GM19328 (cell line): ENCODE data around the gene DACH1.

Experiments used
- ATAC-seq: cut with Tn5 transposase; IDR thresholded peaks from one replicate; pipeline ENCODE4 v1.9.1; 2021; ENCODE audit warnings: mild to moderate bottlenecking, moderate library complexity; ENCODE audit not compliant: unreplicated experiment

Gene DACH1

GRCh38 chr13:71830736-71831135, 36.3 kb downstream of the DACH1 start:
- no peak for ATAC-seq

GRCh38 chr13:71830323-71830722, 36.7 kb downstream of the DACH1 start:
- no peak for ATAC-seq

GRCh38 chr13:71829547-71829946, 37.5 kb downstream of the DACH1 start:
- no peak for ATAC-seq

GRCh38 chr13:71828564-71828963, 38.4 kb downstream of the DACH1 start:
- ATAC-seq = no peak

GRCh38 chr13:71828117-71828516, 38.9 kb downstream of the DACH1 start:
- no peak for ATAC-seq

GRCh38 chr13:71827241-71827640, 39.8 kb downstream of the DACH1 start:
- no peak for ATAC-seq

- ATAC-seq = no peak
Measured at GRCh38 chr13:71820699-71821098, 46.3 kb downstream of the DACH1 start.

GRCh38 chr13:71817335-71817734, 49.7 kb downstream of the DACH1 start:
- no peak for ATAC-seq

GRCh38 chr13:71814806-71815360, 52.1 kb downstream of the DACH1 start:
- ATAC-seq = no peak

- no peak for ATAC-seq
Measured at GRCh38 chr13:71813187-71813586, 53.8 kb downstream of the DACH1 start.

GRCh38 chr13:71811344-71811743, 55.7 kb downstream of the DACH1 start:
- ATAC-seq = no peak

- no peak for ATAC-seq
Measured at GRCh38 chr13:71808708-71809107, 58.3 kb downstream of the DACH1 start.

- no peak for ATAC-seq
Measured at GRCh38 chr13:71806886-71807285, 60.1 kb downstream of the DACH1 start.

- no peak for ATAC-seq
Measured at GRCh38 chr13:71803066-71803465, 63.9 kb downstream of the DACH1 start.

GRCh38 chr13:71801781-71802180, 65.2 kb downstream of the DACH1 start:
- ATAC-seq = no peak

GRCh38 chr13:71801165-71801760, 65.7 kb downstream of the DACH1 start:
- no peak for ATAC-seq

GRCh38 chr13:71799324-71799723, 67.7 kb downstream of the DACH1 start:
- ATAC-seq = no peak

- ATAC-seq = no peak
Measured at GRCh38 chr13:71798707-71799106, 68.3 kb downstream of the DACH1 start.

GRCh38 chr13:71797517-71797916, 69.5 kb downstream of the DACH1 start:
- no peak for ATAC-seq

GRCh38 chr13:71789693-71790329, 77.2 kb downstream of the DACH1 start:
- no peak for ATAC-seq

- no peak for ATAC-seq
Measured at GRCh38 chr13:71789037-71789436, 78.0 kb downstream of the DACH1 start.

- ATAC-seq = no peak
Measured at GRCh38 chr13:71787414-71787813, 79.6 kb downstream of the DACH1 start.

- no peak for ATAC-seq
Measured at GRCh38 chr13:71786875-71787274, 80.1 kb downstream of the DACH1 start.
